IPS-15b (cell line): Measurements from ENCODE around the gene NT5DC2.
"Not testable (repeated sequence)": the region's sequence is repeated elsewhere in the genome, so short reads cannot be mapped to it uniquely, and the experiment has no call there.

Source experiments
- H3K27me3 ChIP-seq: one replicate; pipeline ENCODE4 v1.6.1; 2013; ENCODE audit warnings: low read length; ENCODE audit not compliant: control insufficient read depth, insufficient read depth
- H3K36me3 ChIP-seq: one replicate; pipeline ENCODE4 v1.6.1; 2013; ENCODE audit warnings: low read length; ENCODE audit not compliant: control insufficient read depth, insufficient read depth
- H3K4me1 ChIP-seq: one replicate; pipeline ENCODE4 v1.6.1; 2013; ENCODE audit warnings: mild to moderate bottlenecking, low read length; ENCODE audit not compliant: control insufficient read depth, insufficient read depth
- H3K4me3 ChIP-seq: one replicate; pipeline ENCODE4 v1.5.1; 2013; ENCODE audit warnings: low read depth, low read length
- H3K9ac ChIP-seq: one replicate; pipeline ENCODE4 v1.6.1; 2013; ENCODE audit warnings: low read depth, mild to moderate bottlenecking, low read length
- H3K9me3 ChIP-seq: one replicate; pipeline ENCODE4 v1.6.1; 2013; ENCODE audit warnings: mild to moderate bottlenecking, low read length; ENCODE audit not compliant: control insufficient read depth, insufficient read depth

Gene NT5DC2

DNA sequence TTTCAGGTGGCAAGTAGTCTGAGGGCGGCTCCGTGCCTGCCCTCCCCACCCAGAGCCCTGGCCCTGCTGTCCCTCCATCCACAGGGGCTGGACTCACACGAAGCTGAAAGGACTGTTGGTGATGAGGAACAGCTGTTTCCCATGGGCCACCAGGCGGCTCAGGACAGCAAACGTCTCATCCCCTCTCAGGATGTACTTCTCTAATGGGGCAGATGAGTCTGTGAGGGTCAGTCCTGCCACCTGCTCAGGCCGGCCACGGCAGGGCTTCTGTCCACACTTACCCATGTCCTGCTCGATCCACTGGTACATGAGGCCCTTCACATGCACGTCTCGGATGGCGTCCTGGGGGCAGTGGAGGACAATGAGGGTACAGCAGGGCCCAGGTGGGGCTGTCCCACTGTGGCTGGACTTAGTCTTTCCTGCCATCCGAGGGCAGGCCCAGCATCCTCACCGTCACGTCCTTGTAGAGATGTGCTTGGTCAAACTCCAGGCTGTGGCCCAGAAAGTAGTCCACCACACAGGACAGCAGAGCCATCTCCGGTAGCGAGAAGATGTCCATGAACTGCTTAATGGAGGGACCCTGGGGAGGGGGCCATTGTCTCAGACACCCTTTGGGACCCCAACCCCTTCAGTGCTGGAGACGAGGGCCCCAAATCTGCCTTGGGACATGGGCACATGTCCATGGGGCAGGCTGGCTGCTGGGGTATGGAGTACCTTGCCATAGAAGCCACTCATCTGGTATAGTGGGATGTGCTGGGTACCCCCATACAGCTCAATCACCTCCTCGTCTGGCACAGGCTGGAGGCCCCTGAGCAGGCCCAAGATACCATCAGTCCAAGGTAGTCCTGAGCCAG is 5.7 kb downstream of the NT5DC2 start:
- H3K27me3 ChIP-seq: no peaks in the 10 kb centered on the region
- H3K36me3 ChIP-seq: peaks cover 65% of the 10 kb centered on the region
- H3K4me3 ChIP-seq: no peak overlapping the region
- H3K9ac ChIP-seq: no peak overlapping the region
- H3K4me1 ChIP-seq: no peaks in the 10 kb centered on the region
- no peaks in the 10 kb centered on the region for H3K9me3 ChIP-seq

DNA sequence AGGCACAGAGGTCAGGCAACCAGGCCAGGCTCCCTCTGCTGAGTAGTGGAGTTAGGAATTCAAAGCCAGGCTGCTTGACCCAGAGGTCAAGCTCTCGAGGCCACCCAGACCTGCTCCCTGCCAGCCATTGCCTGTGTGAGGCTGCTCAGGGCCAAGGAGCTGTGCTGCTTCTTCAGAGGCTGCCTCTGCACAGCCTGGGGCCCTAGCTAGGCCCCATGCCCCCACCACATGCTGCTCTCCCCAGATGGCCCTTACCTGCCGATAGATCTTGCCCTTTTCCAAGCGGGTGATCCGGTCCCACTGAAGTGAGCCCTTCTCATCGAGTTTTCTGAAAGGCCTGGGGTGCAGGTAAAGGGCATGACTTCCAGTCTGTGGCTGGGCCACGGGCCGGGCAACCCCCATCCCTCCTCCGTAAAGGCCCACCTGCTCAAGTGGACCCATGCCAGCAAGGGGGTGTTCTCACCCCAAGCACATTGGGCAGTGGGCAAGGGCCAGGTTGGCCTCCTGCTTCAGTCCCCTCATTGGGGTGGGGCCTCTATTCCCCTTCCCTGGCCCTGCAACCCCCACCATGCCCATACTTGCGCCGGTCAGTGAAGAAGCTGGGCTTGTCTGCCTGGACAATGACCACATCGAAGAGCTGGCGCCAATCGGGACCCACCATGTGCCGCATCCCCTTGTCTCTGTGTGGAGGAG is 6.5 kb downstream of the NT5DC2 start:
- Histone ChIP-seq H3K9ac (no peak overlapping the region), H3K9me3 (no peaks in the 10 kb centered on the region), H3K36me3 (peaks cover 67% of the 10 kb centered on the region), H3K4me1 (no peaks in the 10 kb centered on the region), H3K4me3 (no peak overlapping the region), H3K27me3 (no peaks in the 10 kb centered on the region)

DNA sequence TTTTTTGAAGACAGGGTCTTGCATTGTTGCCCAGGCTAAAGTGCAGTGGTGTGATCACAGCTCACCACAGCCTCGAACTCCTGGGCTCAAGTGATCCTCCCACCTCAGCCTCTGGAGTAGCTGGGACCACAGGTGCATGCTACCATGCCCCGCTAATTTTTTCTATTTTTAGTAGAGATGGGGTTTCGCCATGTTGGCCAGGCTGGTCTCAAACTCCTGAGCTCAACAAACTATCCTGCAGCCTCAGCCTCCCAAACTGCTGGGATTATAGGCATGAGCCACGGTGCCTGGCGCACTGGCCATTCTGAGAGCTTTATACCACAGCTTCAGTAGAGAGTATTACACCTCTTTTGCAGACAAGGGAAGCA is 7.0 kb downstream of the NT5DC2 start:
- H3K9ac ChIP-seq, H3K4me1 ChIP-seq, H3K9me3 ChIP-seq, H3K4me3 ChIP-seq, H3K27me3 ChIP-seq: not testable (repeated sequence)
- peaks cover 63% of the 10 kb centered on the region for H3K36me3 ChIP-seq

DNA sequence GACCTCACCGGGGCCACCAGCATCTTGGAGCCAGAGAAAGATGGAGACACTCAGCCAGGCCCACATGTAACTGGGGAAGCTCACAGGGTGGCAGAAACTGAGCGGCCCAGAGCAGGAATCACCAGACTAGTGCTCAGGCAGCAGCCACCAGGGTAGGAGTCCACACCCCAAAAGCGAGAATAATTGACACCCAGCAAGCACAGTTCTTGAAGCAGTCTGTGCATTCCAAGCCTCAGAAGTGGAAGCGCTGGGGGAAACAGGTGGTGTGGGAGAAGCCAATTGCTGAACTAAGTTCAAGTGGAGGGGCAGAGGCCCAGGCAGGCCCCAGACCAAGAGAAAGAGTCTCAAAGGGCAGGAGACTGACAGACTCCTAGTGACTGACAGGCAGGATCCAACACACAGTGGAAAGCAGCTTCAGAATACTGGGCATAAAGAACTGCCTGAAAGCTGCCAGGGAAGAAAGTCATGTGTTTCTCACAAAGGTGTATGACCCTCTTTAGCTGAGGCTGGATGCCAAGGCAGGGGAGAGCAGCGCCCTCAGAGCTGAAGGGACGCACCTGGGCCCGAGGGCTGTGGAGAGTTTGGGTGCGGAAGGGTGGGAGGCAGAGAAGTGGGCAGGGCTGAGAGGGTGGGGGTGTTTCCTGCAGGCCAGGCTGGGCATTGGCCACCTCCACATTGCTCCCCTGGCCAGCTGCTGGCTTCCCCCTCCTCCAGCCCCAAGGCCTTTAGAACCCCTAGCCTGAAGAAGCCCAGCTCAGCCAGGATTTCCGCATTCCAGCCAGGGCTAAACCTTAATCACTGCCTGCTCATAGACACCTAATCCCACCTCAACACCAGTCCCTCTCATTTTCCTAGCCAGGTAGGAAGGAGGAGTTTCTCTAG is 7.7 kb downstream of the NT5DC2 start:
- H3K9ac ChIP-seq: no peak overlapping the region
- H3K4me1 ChIP-seq: no peaks in the 10 kb centered on the region
- H3K36me3 ChIP-seq: peaks cover 63% of the 10 kb centered on the region
- no peaks in the 10 kb centered on the region for H3K9me3 ChIP-seq
- no peak overlapping the region for H3K4me3 ChIP-seq
- H3K27me3 ChIP-seq: no peaks in the 10 kb centered on the region

DNA sequence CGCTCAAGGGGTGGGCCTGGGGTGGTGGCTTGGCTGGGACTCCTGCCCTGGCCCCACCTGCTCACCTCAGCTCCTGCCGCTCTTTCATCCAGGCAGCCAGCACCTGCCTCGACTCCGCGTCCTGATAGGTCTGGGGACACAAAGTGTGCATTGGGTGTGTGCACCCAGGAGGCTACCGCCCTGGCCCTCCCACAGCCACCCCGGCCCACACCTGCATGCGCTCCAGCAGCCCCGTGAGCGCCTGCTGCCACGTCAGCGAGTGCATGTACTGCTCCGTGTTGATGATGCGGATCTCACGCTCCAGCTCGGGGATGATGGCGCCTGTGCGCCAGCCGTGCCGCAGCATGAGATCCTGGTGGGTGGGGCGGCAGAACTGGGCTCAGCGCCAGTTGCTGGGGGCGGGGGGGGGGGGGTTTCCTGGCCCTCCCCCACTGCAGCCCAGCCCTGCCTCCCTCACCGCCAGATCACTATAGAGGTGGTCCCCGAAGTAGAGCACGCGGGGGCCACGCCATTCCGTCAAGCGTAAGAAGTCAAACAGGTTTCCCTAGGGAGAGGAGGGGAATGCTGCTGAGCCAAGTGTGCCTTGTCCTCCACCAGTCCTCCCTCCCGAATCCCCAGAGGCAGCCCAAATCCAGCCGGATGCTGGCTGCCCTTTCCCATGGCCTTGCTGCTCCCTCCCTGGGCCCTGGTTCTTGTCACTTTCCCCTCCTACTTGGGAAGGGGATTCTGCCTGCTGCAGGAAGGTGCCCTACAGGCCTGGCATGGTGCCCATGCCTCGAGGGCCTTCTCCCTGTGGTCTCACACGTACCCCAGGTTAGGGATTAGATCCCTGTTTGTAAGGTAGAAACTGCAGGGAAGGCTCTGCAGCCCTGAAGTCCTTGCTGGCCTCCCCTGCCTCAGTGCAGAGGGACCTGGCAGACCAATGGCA is 8.6 kb downstream of the NT5DC2 start:
- Histone ChIP-seq H3K4me3 (no peak overlapping the region), H3K27me3 (no peaks in the 10 kb centered on the region), H3K9ac (no peak overlapping the region), H3K36me3 (peaks cover 63% of the 10 kb centered on the region), H3K9me3 (no peaks in the 10 kb centered on the region), H3K4me1 (no peaks in the 10 kb centered on the region)

DNA sequence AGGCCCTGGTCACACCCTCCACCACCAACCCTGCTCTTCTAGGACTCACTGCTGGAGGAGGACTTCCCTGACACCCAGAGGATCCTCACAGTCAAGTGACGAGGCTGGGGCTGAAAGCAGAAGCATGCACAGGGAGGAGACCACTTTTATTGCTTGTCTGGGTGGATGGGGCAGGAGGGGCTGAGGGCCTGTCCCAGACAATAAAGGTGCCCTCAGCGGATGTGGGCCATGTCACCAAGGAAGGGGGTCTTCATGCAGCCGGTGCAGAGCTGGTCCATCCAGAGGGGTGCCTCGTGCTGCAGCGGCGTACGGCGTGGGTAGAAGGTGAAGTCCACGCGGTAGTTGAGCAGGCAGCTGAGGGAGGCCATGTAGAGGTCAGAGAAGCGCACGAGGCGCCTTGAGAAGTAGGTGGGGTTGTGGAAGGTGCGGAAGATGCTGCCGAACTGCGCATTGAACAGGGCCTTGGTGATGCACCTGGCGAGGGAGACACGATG is 9.4 kb downstream of the NT5DC2 start:
- Histone ChIP-seq H3K9ac (no peak overlapping the region), H3K4me1 (no peaks in the 10 kb centered on the region), H3K36me3 (peaks cover 59% of the 10 kb centered on the region), H3K4me3 (no peak overlapping the region), H3K9me3 (no peaks in the 10 kb centered on the region), H3K27me3 (no peaks in the 10 kb centered on the region)

DNA sequence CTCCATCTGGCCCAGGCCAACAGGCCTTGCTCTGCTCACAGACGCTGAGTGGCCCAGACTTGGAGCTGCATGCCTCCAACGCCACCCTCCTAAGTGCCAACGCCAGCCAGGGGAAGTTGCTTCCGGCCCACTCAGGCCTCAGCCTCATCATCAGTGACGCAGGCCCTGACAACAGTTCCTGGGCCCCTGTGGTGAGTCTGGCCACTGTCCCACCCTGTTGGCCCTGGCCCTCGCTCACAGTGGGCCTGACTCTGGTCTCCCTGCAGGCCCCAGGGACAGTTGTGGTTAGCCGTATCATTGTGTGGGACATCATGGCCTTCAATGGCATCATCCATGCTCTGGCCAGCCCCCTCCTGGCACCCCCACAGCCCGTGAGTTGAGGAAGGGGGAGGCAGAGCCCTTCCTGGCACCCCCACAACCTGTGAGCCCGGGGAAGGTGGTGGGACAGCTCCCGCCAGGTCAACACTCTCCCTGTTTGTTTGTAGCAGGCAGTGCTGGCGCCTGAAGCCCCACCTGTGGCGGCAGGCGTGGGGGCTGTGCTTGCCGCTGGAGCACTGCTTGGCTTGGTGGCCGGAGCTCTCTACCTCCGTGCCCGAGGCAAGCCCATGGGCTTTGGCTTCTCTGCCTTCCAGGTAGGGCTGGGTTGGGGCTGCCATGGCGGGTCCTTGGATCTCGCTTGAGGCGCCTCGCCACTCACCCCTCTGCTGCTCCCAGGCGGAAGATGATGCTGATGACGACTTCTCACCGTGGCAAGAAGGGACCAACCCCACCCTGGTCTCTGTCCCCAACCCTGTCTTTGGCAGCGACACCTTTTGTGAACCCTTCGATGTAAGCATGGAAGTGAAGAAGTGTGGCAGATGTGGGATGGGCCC is 10.0 kb downstream of the NT5DC2 start:
- Histone ChIP-seq H3K9me3 (no peaks in the 10 kb centered on the region), H3K4me3 (no peak overlapping the region), H3K4me1 (no peaks in the 10 kb centered on the region), H3K27me3 (no peaks in the 10 kb centered on the region), H3K9ac (no peak overlapping the region), H3K36me3 (peaks cover 52% of the 10 kb centered on the region)

DNA sequence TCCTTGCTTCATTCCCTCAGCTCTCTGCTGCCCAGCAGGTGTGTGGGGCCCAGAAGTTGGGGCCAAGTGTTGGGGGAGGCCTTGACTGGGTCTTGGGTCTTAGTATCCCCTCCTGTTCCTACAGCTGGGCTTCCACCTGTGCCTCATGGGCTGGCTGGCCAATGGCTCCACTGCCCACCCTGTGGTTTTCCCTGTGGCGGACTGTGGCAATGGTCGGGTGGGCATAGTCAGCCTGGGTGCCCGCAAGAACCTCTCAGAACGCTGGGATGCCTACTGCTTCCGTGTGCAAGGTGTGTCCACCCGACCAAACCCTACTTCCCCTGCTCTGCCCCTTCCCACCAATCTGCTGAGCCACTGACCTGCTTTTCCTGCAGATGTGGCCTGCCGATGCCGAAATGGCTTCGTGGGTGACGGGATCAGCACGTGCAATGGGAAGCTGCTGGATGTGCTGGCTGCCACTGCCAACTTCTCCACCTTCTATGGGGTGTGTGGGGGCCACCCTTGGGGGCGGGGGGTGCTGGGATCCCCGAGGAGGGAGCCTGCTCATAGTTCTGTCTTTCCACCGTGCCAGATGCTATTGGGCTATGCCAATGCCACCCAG is 10.9 kb downstream of the NT5DC2 start:
- H3K9me3 ChIP-seq: no peaks in the 10 kb centered on the region
- H3K9ac ChIP-seq: no peak overlapping the region
- peaks cover 44% of the 10 kb centered on the region for H3K36me3 ChIP-seq

DNA sequence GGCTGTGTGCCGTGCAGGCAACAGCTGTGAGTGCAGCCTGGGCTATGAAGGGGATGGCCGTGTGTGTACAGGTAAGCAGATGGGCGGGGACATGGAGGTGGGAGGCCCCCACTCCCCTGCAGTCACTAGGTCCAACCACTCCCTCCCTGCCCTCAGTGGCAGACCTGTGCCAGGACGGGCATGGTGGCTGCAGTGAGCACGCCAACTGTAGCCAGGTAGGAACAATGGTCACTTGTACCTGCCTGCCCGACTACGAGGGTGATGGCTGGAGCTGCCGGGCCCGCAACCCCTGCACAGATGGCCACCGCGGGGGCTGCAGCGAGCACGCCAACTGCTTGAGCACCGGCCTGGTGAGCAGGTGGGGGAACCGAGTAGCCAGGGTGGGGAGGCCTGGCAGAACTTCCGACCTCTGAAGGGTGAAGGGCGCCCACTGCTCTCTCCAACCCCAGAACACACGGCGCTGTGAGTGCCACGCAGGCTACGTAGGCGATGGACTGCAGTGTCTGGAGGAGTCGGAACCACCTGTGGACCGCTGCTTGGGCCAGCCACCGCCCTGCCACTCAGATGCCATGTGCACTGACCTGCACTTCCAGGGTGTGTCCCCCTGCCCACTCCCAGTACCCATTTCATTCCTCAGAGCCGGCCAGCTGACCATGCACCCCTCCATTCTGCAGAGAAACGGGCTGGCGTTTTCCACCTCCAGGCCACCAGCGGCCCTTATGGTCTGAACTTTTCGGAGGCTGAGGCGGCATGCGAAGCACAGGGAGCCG is 11.6 kb downstream of the NT5DC2 start:
- peaks cover 4% of the 10 kb centered on the region for H3K27me3 ChIP-seq
- no peaks in the 10 kb centered on the region for H3K9me3 ChIP-seq
- no peak overlapping the region for H3K9ac ChIP-seq
- H3K36me3 ChIP-seq: peaks cover 37% of the 10 kb centered on the region
- no peaks in the 10 kb centered on the region for H3K4me1 ChIP-seq
- no peak overlapping the region for H3K4me3 ChIP-seq

More for the DNA sequence above, 10.9 kb downstream of the NT5DC2 start:
- Histone ChIP-seq H3K4me1 (no peaks in the 10 kb centered on the region), H3K4me3 (no peak overlapping the region), H3K27me3 (peaks cover 2% of the 10 kb centered on the region)
